Caco-2 (cell line): Measurements from ENCODE around the gene IRF2. TPM values are rescaled to one million over a fixed set of nuclear protein-coding genes. Genes with fewer than 3 reads are reported as not detected.

Experiments used
- BruUV-seq: library from RNA; stranded (reverse); fragments of 400-500 nt; replicated peaks from 2 replicates; lab custom pipeline; 2021; lab: Mats Ljungman, UMichigan
- CTCF ChIA-PET: fragments of 300-600 bp; sonication (Branson Sonifier 250); formaldehyde crosslinking; loops from one replicate; lab custom pipeline; 2022; ENCODE audit warnings: antibody characterized with exemption; lab: Charles Lee
- POLR2A ChIA-PET: fragments of 300-600 bp; sonication (Branson Sonifier 250); formaldehyde crosslinking; loops from one replicate; lab custom pipeline; 2022; ENCODE audit warnings: antibody characterized with exemption; lab: Charles Lee
- DNase-seq, 2 experiments: peaks; one replicate each; pipeline versions ENCODE4 v3.0.0 to v3.0.0-alpha.2; 2020 to 2022
- H3K27me3 ChIP-seq: replicated peaks from 2 replicates; pipeline ENCODE4 v1.6.0; 2011; ENCODE audit warnings: low read length; ENCODE audit not compliant: control insufficient read depth, insufficient read depth
- H3K36me3 ChIP-seq: 2 replicates; pipeline ENCODE4 v1.5.1; 2011; ENCODE audit warnings: low read length; ENCODE audit not compliant: control insufficient read depth, insufficient read depth
- H3K4me1 ChIP-seq: fragments of 250-450 bp; sonication (Bioruptor Pico); 2 replicates; pipeline ENCODE4 v1.5.1; 2020; ENCODE audit warnings: mild to moderate bottlenecking
- H3K4me3 ChIP-seq: 2 replicates; pipeline ENCODE4 v1.5.1; 2011; ENCODE audit warnings: low read depth, mild to moderate bottlenecking, control low read depth, low read length
- H3K9me3 ChIP-seq: fragments of 250-450 bp; sonication (Bioruptor Pico); 2 replicates; pipeline ENCODE4 v1.5.1; 2020; ENCODE audit warnings: mild to moderate bottlenecking, moderate library complexity
- H3K27ac Mint-ChIP-seq: one replicate; pipeline ENCODE4 v1.8.0; 2022; ENCODE audit warnings: mixed read lengths; ENCODE audit not compliant: unreplicated experiment
- H3K27me3 Mint-ChIP-seq: one replicate; pipeline ENCODE4 v1.8.0; 2022; ENCODE audit warnings: mixed read lengths; ENCODE audit not compliant: insufficient read depth, unreplicated experiment
- H3K36me3 Mint-ChIP-seq: one replicate; pipeline ENCODE4 v1.8.0; 2022; ENCODE audit warnings: mild to moderate bottlenecking, mixed read lengths; ENCODE audit not compliant: insufficient read depth, unreplicated experiment
- H3K4me1 Mint-ChIP-seq: one replicate; pipeline ENCODE4 v1.8.0; 2022; ENCODE audit warnings: low read depth, mixed read lengths; ENCODE audit not compliant: unreplicated experiment
- H3K4me3 Mint-ChIP-seq: one replicate; pipeline ENCODE4 v1.8.0; 2022; ENCODE audit warnings: mild to moderate bottlenecking, moderate library complexity, mixed read lengths; ENCODE audit not compliant: unreplicated experiment
- H3K9me3 Mint-ChIP-seq: one replicate; pipeline ENCODE4 v1.8.0; 2022; ENCODE audit warnings: mixed read lengths; ENCODE audit not compliant: unreplicated experiment
- CTCF ChIP-seq, 2 experiments: fragments of 200-600 bp in 1 of 2; IDR thresholded peaks; 1 replicate in 1 of 2; 2 replicates in 1 of 2; pipeline versions ENCODE4 v1.5.1 to v1.8.0; 2011 to 2022; ENCODE audit warnings: antibody characterized with exemption in 1 of 2, control low read depth in 1 of 2, inconsistent platforms in 1 of 2, low read depth in 1 of 2, low read length in 1 of 2, mild to moderate bottlenecking in 1 of 2, moderate library complexity in 1 of 2; ENCODE audit not compliant: insufficient read depth in 1 of 2, severe bottlenecking in 1 of 2, unreplicated experiment in 1 of 2
- intact Hi-C: fragments of 100-400 bp; cut with micrococcal nuclease; formaldehyde crosslinking; loops from one replicate; pipeline ENCODE4 v1.10.0; 2022; ENCODE audit not compliant: unreplicated experiment
- total RNA-seq: library from RNA; stranded (reverse); gene quantifications from 2 replicates; pipeline ENCODE4 v1.2.3, GENCODE V29; 2022

IRF2 gene
- total RNA-seq, 1 experiment from 2014 or later: 9.2 TPM

- no peak for DNase-seq
- Mint-ChIP-seq H3K27me3 (no peaks in the 10 kb centered on the region), H3K9me3 (peaks cover 12% of the 10 kb centered on the region), H3K27ac (no peak overlapping the region), H3K36me3 (no peaks in the 10 kb centered on the region), H3K4me1 (no peaks in the 10 kb centered on the region), H3K4me3 (no peak overlapping the region)
- Histone ChIP-seq H3K36me3 (no peaks in the 10 kb centered on the region), H3K4me1 (no peaks in the 10 kb centered on the region), H3K4me3 (no peak overlapping the region), H3K9me3 (no peaks in the 10 kb centered on the region), H3K27me3 (no peaks in the 10 kb centered on the region)
- TF ChIP-seq CTCF (IDR thresholded peaks at IDR 0.05; ENCODE audit: insufficient read depth in 1 of 2, low read depth in 1 of 2, low read length in 1 of 2, severe bottlenecking in 1 of 2, unreplicated experiment in 1 of 2): no peak
- ChIA-PET CTCF (no interaction called here), POLR2A (no interaction called here)
- intact Hi-C loops: no loop called here
- no TSS peak for BruUV-seq
Measured at GRCh38 chr4:184485279-184485678, 10.9 kb upstream of the IRF2 start.

- ChIA-PET CTCF (no interaction called here), POLR2A (no interaction called here)
- H3K27me3 Mint-ChIP-seq: no peaks in the 10 kb centered on the region
- BruUV-seq: no TSS peak
- Histone ChIP-seq H3K4me1 (peaks cover 8% of the 10 kb centered on the region; the same call in 1 of the 2 replicates), H3K36me3 (no peaks in the 10 kb centered on the region), H3K27me3 (no peaks in the 10 kb centered on the region), H3K4me3 (no peak overlapping the region), H3K9me3 (no peaks in the 10 kb centered on the region)
- no peak for TF ChIP-seq CTCF (IDR thresholded peaks at IDR 0.05; ENCODE audit: insufficient read depth in 1 of 2, low read depth in 1 of 2, low read length in 1 of 2, severe bottlenecking in 1 of 2, unreplicated experiment in 1 of 2)
- DNase-seq: no peak
- peaks cover 12% of the 10 kb centered on the region for H3K9me3 Mint-ChIP-seq
- H3K4me3 Mint-ChIP-seq: no peak overlapping the region
- H3K27ac Mint-ChIP-seq: no peak overlapping the region
- H3K36me3 Mint-ChIP-seq: no peaks in the 10 kb centered on the region
- intact Hi-C loops: no loop called here
- H3K4me1 Mint-ChIP-seq: peaks cover 14% of the 10 kb centered on the region
Measured at GRCh38 chr4:184481544-184481943, 7.2 kb upstream of the IRF2 start.

GRCh38 chr4:184479516-184479950 lies 5.2 kb upstream of the IRF2 start:
- H3K4me3 Mint-ChIP-seq: no peak overlapping the region
- CTCF ChIA-PET: no interaction called here
- H3K27ac Mint-ChIP-seq: no peak overlapping the region

More at GRCh38 chr4:184479516-184479950, 5.2 kb upstream of the IRF2 start:
- no peaks in the 10 kb centered on the region for H3K27me3 Mint-ChIP-seq
- peaks cover 3% of the 10 kb centered on the region for H3K36me3 Mint-ChIP-seq
- no peak for DNase-seq
- TF ChIP-seq CTCF (IDR thresholded peaks at IDR 0.05; ENCODE audit: insufficient read depth in 1 of 2, low read depth in 1 of 2, low read length in 1 of 2, severe bottlenecking in 1 of 2, unreplicated experiment in 1 of 2): no peak
- no TSS peak for BruUV-seq
- no peaks in the 10 kb centered on the region for H3K9me3 Mint-ChIP-seq
- H3K4me1 Mint-ChIP-seq: peaks cover 14% of the 10 kb centered on the region
- H3K4me1 ChIP-seq: peaks cover 8% of the 10 kb centered on the region; the same call in 1 of the 2 replicates
- intact Hi-C loops: loop anchor here (10.0 kb wide), 2 partner anchors 165 to 255 kb away; partner anchors contain the start of genes CASP3, CENPU and PRIMPOL
- POLR2A ChIA-PET: no interaction called here
- no peaks in the 10 kb centered on the region for H3K27me3 ChIP-seq
- no peaks in the 10 kb centered on the region for H3K9me3 ChIP-seq
- H3K36me3 ChIP-seq: no peaks in the 10 kb centered on the region
- H3K4me3 ChIP-seq: no peak overlapping the region
